LNCaP clone FGC (cell line): Measurements from ENCODE around the gene UNC119.

Experiments used
- DNase-seq: peaks from one replicate; pipeline ENCODE4 v3.0.0-alpha.2; 2011; ENCODE audit warnings: low read depth
- H3K4me3 ChIP-seq: 2 replicates; pipeline ENCODE4 v1.5.1; 2011; ENCODE audit warnings: mild to moderate bottlenecking, low read depth, low read length, control low read depth
- CTCF ChIP-seq: IDR thresholded peaks from 2 replicates; pipeline ENCODE4 v1.5.1; 2012; ENCODE audit warnings: mild to moderate bottlenecking; ENCODE audit not compliant: control insufficient read depth, insufficient read depth; ENCODE audit errors: extremely low read depth

Gene UNC119

GRCh38 chr17:28533091-28533807 lies 19.2 kb downstream of the UNC119 start:
- no peak for DNase-seq
- TF ChIP-seq CTCF = no peak
- no peak overlapping the region for H3K4me3 ChIP-seq

GRCh38 chr17:28532050-28532960 lies 20.1 kb downstream of the UNC119 start:
- no peak overlapping the region for H3K4me3 ChIP-seq
- no peak for DNase-seq
- TF ChIP-seq CTCF = no peak

- DNase-seq = no peak
- TF ChIP-seq CTCF = no peak
- H3K4me3 ChIP-seq = no peak overlapping the region
These were observed 21.5 kb downstream of the UNC119 start for GRCh38 chr17:28530926-28531325.

GRCh38 chr17:28530250-28530649 lies 22.2 kb downstream of the UNC119 start:
- H3K4me3 ChIP-seq = no peak overlapping the region
- no peak for TF ChIP-seq CTCF
- DNase-seq = no peak

GRCh38 chr17:28529013-28529400 lies 23.4 kb downstream of the UNC119 start:
- no peak for DNase-seq
- no peak for TF ChIP-seq CTCF
- H3K4me3 ChIP-seq = no peak overlapping the region

- no peak for TF ChIP-seq CTCF
- H3K4me3 ChIP-seq = no peak overlapping the region
- DNase-seq = no peak
These were observed 24.0 kb downstream of the UNC119 start for GRCh38 chr17:28528327-28529012.
